Mesothelial cell of epicardium (in vitro differentiated cells): Measurements from ENCODE around the gene PRELP. TPM values are rescaled to one million over a fixed set of nuclear protein-coding genes. Genes with fewer than 3 reads are reported as not detected.

Experiments used
- DNase-seq, 2 experiments: peaks; one replicate each; pipeline ENCODE4 v3.0.0; 2021; ENCODE audit warnings: low spot score in 2 of 2; ENCODE audit not compliant: unreplicated experiment in 2 of 2
- H3K27ac Mint-ChIP-seq: 2 replicates; pipeline ENCODE4 v1.8.0; 2021; ENCODE audit warnings: mixed read lengths
- H3K27me3 Mint-ChIP-seq: 2 replicates; pipeline ENCODE4 v1.8.0; 2021; ENCODE audit warnings: low read depth, mixed read lengths
- H3K36me3 Mint-ChIP-seq: 2 replicates; pipeline ENCODE4 v1.8.0; 2021; ENCODE audit warnings: mixed read lengths
- H3K4me1 Mint-ChIP-seq: 2 replicates; pipeline ENCODE4 v1.8.0; 2021; ENCODE audit warnings: mixed read lengths
- H3K4me3 Mint-ChIP-seq: 2 replicates; pipeline ENCODE4 v1.8.0; 2021; ENCODE audit warnings: mild to moderate bottlenecking, moderate library complexity, mixed read lengths
- H3K9me3 Mint-ChIP-seq: 2 replicates; pipeline ENCODE4 v1.8.0; 2021; ENCODE audit warnings: mixed read lengths
- total RNA-seq: library from RNA; stranded (reverse); gene quantifications from 3 replicates; pipeline ENCODE4 v1.2.1, GENCODE V29; 2021
- TF ChIP-seq, protein P1 (sequence below): fragments of 200-600 bp; sonication (generic); IDR thresholded peaks from one replicate; pipeline ENCODE4 v1.5.0; 2021; ENCODE audit warnings: antibody characterized with exemption; ENCODE audit not compliant: unreplicated experiment

Gene PRELP
- 2.8 to 3.3 TPM (median 3.2 TPM) in 3 replicates for total RNA-seq

DNA sequence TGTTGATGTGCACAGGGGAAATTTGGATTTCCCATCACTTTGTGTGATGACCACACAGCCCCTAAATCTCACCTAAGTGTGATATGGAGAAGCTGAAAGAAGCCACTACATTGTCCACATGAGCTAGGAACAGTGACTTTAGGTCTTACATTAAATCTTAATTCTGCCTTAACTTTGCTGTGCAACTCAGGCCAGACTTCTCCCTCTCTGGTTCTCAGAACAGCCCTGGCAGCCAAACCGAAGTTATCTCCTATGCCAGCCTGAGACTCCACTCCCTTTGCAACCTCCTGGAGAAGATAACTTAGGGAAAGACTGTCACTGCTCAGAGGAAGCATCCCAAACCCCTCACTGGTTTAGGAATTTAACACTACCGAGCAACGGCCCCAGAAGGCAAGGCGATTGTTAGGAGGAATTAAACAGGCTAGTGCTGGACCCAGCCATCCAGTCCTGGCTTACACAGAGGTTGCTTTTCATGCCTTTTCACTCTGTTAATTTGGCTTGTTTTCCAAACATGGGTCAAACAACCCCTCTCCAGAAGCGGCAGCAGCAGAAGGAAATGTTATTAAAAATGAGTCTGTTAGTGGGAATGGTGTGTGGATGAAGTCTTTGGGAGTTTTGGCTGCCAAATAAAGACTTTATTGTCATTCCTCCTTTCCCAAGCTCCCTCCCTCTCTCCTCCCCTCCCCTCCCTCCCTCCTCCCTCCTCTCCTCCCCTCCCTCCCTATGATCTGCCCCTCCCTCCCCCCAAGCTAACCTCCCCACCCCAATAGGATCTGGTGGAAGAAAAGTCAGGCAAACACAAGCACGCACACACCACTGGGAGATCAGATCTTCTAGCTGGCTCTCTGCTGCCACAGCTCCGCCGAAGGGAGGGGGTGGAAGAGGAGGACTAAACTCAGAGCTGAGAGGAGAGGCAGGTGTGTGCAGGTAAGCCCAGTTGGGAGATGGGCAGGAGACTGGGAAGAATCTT is at the start of gene PRELP:
PRELP (plus strand) TSS at position 795 of the 970 bp plus-strand sequence. CDS start 7,379 bp downstream, outside the sequence.
- Mint-ChIP-seq H3K4me3 (peak within 1 kb of the TSS; percentile 2), H3K27me3 (peaks cover 1% of the 10 kb centered on the region), H3K36me3 (no peaks in the 10 kb centered on the region), H3K27ac (peak within 1 kb of the TSS; percentile 84), H3K9me3 (no peaks in the 10 kb centered on the region), H3K4me1 (peaks cover 21% of the 10 kb centered on the region)
- TF ChIP-seq, protein P1, sequence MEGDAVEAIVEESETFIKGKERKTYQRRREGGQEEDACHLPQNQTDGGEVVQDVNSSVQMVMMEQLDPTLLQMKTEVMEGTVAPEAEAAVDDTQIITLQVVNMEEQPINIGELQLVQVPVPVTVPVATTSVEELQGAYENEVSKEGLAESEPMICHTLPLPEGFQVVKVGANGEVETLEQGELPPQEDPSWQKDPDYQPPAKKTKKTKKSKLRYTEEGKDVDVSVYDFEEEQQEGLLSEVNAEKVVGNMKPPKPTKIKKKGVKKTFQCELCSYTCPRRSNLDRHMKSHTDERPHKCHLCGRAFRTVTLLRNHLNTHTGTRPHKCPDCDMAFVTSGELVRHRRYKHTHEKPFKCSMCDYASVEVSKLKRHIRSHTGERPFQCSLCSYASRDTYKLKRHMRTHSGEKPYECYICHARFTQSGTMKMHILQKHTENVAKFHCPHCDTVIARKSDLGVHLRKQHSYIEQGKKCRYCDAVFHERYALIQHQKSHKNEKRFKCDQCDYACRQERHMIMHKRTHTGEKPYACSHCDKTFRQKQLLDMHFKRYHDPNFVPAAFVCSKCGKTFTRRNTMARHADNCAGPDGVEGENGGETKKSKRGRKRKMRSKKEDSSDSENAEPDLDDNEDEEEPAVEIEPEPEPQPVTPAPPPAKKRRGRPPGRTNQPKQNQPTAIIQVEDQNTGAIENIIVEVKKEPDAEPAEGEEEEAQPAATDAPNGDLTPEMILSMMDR: no peak
- no peak for DNase-seq

DNA sequence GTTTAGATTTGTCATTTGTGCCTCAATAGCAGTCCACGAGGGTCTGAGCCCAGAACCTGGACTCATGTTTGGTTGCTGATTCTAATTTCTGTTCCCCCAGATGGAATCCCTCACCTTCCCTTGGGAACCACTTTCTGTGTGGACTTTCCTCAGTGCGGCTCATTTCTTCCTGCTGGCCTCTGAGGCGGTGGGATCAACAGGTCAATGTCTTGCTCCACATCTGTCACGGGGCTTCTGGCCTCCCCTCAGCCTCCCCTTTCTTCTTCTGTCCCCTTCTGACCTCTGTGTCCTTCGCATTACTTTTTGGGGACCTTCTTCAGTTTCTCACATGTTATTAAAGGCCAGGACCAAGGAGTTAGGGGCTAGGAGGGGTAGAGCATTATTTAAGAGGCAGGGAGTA is 49.2 kb upstream of the PRELP start:
- no peaks in the 10 kb centered on the region for H3K36me3 Mint-ChIP-seq
- no peaks in the 10 kb centered on the region for H3K9me3 Mint-ChIP-seq
- peaks cover 31% of the 10 kb centered on the region for H3K4me1 Mint-ChIP-seq
- H3K27me3 Mint-ChIP-seq: peaks cover 34% of the 10 kb centered on the region
- H3K4me3 Mint-ChIP-seq: no peak overlapping the region
- TF ChIP-seq, protein P1: no peak
- peak overlapping the region; percentile 23 for H3K27ac Mint-ChIP-seq
- DNase-seq: no peak

DNA sequence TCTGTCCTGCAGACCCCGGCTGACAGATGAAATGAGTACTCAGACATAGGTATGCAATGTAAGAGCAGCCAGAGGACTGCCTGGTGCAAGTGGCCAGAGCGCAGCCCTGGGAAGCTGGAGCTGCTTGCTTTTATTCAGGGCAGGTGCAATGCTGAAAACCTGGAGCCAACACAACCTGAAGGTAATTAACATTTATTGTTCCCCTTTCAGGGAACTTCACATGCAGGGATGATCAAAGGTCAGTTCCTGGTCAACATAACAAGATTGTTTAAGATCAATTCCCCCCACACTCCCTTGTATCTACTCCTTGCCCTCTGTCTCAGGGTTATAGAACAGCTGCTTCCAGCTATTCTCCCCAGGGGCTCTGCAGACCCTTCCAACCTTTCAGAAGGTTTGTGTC is 48.7 kb upstream of the PRELP start:
- H3K27ac Mint-ChIP-seq: no peak overlapping the region
- no peaks in the 10 kb centered on the region for H3K9me3 Mint-ChIP-seq
- H3K27me3 Mint-ChIP-seq: peaks cover 34% of the 10 kb centered on the region
- DNase-seq: no peak
- TF ChIP-seq, protein P1: no peak
- no peak overlapping the region for H3K4me3 Mint-ChIP-seq
- H3K4me1 Mint-ChIP-seq: peaks cover 32% of the 10 kb centered on the region
- H3K36me3 Mint-ChIP-seq: no peaks in the 10 kb centered on the region

DNA sequence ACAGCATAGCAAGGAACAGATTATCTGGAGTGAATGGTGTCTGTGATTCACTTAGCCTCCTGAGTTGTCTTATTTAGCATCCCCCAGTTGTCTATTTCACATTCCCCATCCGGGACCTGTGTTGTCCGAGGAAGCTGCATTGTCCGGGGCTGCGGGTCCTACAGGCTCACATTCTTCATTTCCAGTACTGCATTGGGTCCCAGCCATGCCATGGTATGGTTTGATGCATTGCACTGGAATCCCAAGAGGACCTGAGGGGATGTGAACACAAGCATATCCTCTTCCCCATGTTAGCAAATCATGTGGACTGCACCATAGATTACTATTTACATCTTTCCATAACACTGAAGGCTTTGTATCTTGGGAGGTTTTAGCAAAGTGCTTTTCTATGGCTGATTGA is 48.2 kb upstream of the PRELP start:
- Mint-ChIP-seq H3K9me3 (no peaks in the 10 kb centered on the region), H3K27me3 (peaks cover 34% of the 10 kb centered on the region), H3K4me1 (peaks cover 35% of the 10 kb centered on the region), H3K27ac (no peak overlapping the region), H3K4me3 (no peak overlapping the region), H3K36me3 (no peaks in the 10 kb centered on the region)
- DNase-seq: no peak
- TF ChIP-seq, protein P1: no peak

DNA sequence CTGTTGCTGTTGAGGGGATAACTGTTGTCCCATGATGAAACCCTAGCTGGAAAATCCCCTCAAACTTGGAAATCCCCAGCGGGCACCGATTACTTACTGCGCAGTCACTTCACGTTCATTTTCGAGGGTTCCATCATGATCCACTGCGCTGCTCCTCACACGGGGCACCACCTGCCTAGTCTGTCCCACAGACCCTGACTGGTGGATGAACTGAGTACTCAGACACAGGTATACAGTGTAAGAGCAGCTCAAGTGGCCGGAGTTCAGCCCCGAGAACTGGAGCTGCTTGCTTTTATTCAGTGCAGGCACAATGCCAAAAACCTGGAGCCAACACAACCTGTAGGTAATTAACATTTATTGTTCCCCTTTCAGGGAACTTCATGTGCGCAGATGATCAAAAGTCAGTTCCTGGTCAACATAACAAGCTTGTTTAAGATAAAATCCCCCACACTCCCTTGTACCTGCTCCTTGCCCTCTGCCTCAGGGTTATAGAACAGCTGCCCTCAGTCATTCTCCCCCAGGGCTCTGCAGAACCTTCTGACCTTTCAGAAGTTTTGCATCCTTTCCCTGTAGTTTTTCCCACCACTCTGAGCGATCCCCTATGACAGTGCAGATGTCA is 46.5 kb upstream of the PRELP start:
- TF ChIP-seq, protein P1: no peak
- Mint-ChIP-seq H3K9me3 (no peaks in the 10 kb centered on the region), H3K27me3 (peaks cover 29% of the 10 kb centered on the region), H3K27ac (peak overlapping the region; percentile 74), H3K4me1 (peaks cover 35% of the 10 kb centered on the region), H3K36me3 (no peaks in the 10 kb centered on the region), H3K4me3 (no peak overlapping the region)
- no peak for DNase-seq
